Osteocyte (in vitro differentiated cells): ENCODE results near the gene SRRM4. TPM values are rescaled to one million over a fixed set of nuclear protein-coding genes. Genes with fewer than 3 reads are reported as not detected.

ENCODE experiments used
- DNase-seq: peaks from one replicate; pipeline ENCODE4 v3.0.0; 2021; ENCODE audit warnings: mixed read lengths; ENCODE audit not compliant: unreplicated experiment; ENCODE audit errors: extremely low spot score
- H3K27ac Mint-ChIP-seq: one replicate; pipeline ENCODE4 v1.8.0; 2021; ENCODE audit warnings: mild to moderate bottlenecking, mixed read lengths; ENCODE audit not compliant: unreplicated experiment
- H3K27me3 Mint-ChIP-seq: one replicate; pipeline ENCODE4 v1.8.0; 2021; ENCODE audit warnings: mixed read lengths; ENCODE audit not compliant: unreplicated experiment
- H3K36me3 Mint-ChIP-seq: one replicate; pipeline ENCODE4 v1.8.0; 2021; ENCODE audit warnings: mixed read lengths; ENCODE audit not compliant: unreplicated experiment
- H3K4me1 Mint-ChIP-seq: one replicate; pipeline ENCODE4 v1.8.0; 2021; ENCODE audit warnings: mixed read lengths; ENCODE audit not compliant: unreplicated experiment
- H3K4me3 Mint-ChIP-seq: one replicate; pipeline ENCODE4 v1.8.0; 2021; ENCODE audit warnings: mild to moderate bottlenecking, moderate library complexity, mixed read lengths; ENCODE audit not compliant: unreplicated experiment
- H3K9me3 Mint-ChIP-seq: one replicate; pipeline ENCODE4 v1.8.0; 2021; ENCODE audit warnings: mixed read lengths; ENCODE audit not compliant: unreplicated experiment
- CTCF ChIP-seq: fragments of 200-600 bp; sonication (generic); IDR thresholded peaks from 2 replicates; pipeline ENCODE4 v1.5.0; 2021; ENCODE audit warnings: antibody characterized with exemption, mild to moderate bottlenecking, moderate library complexity
- total RNA-seq: library from RNA; stranded (reverse); gene quantifications from 2 replicates; pipeline ENCODE4 v1.2.1, GENCODE V29; 2021

SRRM4 gene
- total RNA-seq, 1 donor from 2014 or later, result not detected

- Mint-ChIP-seq H3K9me3 (no peaks in the 10 kb centered on the region), H3K27ac (no peak overlapping the region), H3K27me3 (peaks cover 19% of the 10 kb centered on the region), H3K4me3 (no peak overlapping the region), H3K4me1 (no peaks in the 10 kb centered on the region), H3K36me3 (no peaks in the 10 kb centered on the region)
- DNase-seq, result no peak
- TF ChIP-seq CTCF, result no peak
These were observed 3.0 kb downstream of the SRRM4 start for GRCh38 chr12:118984161-118984943.

GRCh38 chr12:118986050-118986449, 4.7 kb downstream of the SRRM4 start:
- Mint-ChIP-seq H3K4me3 (no peak overlapping the region), H3K27ac (no peak overlapping the region), H3K36me3 (no peaks in the 10 kb centered on the region), H3K9me3 (no peaks in the 10 kb centered on the region), H3K4me1 (no peaks in the 10 kb centered on the region), H3K27me3 (peaks cover 14% of the 10 kb centered on the region)
- no peak for TF ChIP-seq CTCF
- no peak for DNase-seq

GRCh38 chr12:118999107-118999506, 17.8 kb downstream of the SRRM4 start:
- Mint-ChIP-seq H3K9me3 (peaks cover 23% of the 10 kb centered on the region), H3K27me3 (no peaks in the 10 kb centered on the region), H3K27ac (no peak overlapping the region), H3K4me1 (no peaks in the 10 kb centered on the region), H3K36me3 (no peaks in the 10 kb centered on the region), H3K4me3 (no peak overlapping the region)
- no peak for DNase-seq
- no peak for TF ChIP-seq CTCF

GRCh38 chr12:119005085-119005484, 23.7 kb downstream of the SRRM4 start:
- Mint-ChIP-seq H3K4me3 (no peak overlapping the region), H3K36me3 (no peaks in the 10 kb centered on the region), H3K27ac (no peak overlapping the region), H3K9me3 (peaks cover 13% of the 10 kb centered on the region), H3K4me1 (no peaks in the 10 kb centered on the region), H3K27me3 (no peaks in the 10 kb centered on the region)
- no peak for DNase-seq
- TF ChIP-seq CTCF, result no peak

GRCh38 chr12:119005913-119006312, 24.6 kb downstream of the SRRM4 start:
- Mint-ChIP-seq H3K9me3 (peaks cover 11% of the 10 kb centered on the region), H3K27ac (no peak overlapping the region), H3K27me3 (no peaks in the 10 kb centered on the region), H3K4me1 (no peaks in the 10 kb centered on the region), H3K4me3 (no peak overlapping the region), H3K36me3 (no peaks in the 10 kb centered on the region)
- no peak for TF ChIP-seq CTCF
- DNase-seq, result no peak
